ENCODE data around the gene TLX1.
A peak's percentile ranks its signal among the peaks of the same experiment; 100 is the strongest.

The TLX1 gene

GRCh38 chr10:101134299-101135127 is 3.4 kb downstream of the TLX1 start:
- DNase-seq (ENCODE audit: low spot score), result no peak

- no peak for DNase-seq (ENCODE audit: low spot score)
Measured at GRCh38 chr10:101135141-101136006, 4.3 kb downstream of the TLX1 start.

- no peak for DNase-seq (ENCODE audit: low spot score)
Measured at GRCh38 chr10:101136007-101136707, 5.1 kb downstream of the TLX1 start.

DNA sequence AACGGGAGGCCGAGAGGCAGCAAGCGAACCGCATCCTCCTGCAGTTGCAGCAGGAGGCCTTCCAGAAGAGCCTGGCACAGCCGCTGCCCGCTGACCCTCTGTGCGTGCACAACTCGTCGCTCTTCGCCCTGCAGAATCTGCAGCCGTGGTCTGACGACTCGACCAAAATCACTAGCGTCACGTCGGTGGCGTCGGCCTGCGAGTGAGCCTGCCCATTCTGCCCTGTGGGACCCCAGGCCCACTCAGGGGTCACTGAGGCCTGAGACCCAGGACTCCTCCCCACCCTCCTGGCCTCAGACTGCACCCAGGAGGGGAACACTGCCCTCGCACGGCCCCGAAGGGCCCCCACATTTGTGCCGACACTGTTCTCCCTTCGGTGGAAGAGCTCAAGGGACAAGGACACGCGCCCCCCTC is 5.6 kb downstream of the TLX1 start:
- no peak for DNase-seq (ENCODE audit: low spot score)

DNA sequence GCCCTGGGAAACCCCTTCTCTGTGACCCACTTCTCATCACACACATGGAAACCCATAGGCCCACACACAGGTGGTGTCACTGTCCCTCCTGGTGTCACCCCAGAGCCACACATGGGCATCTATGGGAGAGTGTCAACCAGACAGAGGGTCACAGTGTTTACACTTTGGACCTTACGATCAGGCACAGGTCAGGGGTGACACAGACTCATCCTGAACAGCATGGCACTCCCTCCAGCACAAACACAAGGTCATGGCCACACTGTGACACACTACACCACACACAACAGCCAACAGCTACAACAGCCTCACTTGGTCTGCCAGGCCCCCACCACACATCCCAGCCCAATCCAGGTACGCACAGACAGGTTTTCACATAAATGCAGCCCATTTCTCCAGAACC is 6.2 kb downstream of the TLX1 start:
- no peak for DNase-seq (ENCODE audit: low spot score)

DNA sequence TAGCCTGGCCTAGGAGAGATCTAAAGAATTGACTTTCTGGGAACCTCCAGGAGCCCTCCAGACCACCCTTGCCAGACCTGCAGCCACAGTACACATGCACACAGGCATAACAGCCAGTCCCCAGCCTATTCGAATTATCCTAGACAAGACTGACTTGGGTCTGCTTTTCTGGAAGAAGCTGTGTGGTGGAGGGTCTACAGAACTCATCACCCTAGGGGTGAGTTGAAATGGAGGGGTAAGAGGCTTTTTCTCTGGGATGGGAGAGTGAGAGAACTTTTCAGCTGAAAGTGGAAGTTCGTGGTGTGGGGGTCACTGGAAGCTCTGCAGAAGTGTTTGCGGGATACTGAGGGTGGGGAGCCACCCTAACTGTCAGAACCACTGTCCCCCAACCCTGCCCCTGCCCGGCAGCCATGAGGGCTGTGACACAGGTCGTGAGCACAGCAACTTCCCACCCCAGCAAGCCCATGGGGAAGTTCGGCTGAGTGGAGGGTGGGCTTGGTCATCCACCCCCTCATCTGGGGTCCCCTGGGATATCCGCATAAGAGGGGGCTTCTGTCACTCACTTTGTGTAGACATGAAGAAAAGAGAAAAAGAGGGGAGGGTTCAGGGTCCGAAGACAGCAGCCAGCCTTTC is 7.8 kb downstream of the TLX1 start:
- no peak for DNase-seq (ENCODE audit: low spot score)

DNA sequence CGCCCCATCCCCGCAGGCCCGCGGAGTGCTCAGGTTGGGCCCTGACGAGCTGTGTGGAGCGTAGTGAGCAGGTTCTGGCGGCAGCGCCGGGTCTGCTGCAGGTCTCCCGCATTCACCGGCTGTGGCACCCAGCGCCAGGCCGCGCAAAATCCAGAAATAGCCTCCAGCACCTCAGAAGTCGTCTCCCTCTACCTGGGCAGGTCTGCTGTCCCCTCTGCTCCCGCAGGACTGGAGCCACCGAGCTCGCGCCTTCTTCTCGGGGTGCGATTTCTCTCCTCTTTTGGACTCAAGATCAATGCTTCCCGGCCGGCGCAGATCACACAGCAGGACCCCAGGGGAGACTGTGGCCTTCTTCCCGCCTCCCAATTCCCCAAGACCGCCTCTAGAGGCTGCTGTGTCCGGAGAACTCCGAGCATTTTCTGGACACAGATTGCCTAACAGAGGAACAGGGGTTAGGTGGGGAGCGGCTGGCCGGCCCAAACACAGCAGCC is 8.4 kb downstream of the TLX1 start:
- no peak for DNase-seq (ENCODE audit: low spot score)

DNA sequence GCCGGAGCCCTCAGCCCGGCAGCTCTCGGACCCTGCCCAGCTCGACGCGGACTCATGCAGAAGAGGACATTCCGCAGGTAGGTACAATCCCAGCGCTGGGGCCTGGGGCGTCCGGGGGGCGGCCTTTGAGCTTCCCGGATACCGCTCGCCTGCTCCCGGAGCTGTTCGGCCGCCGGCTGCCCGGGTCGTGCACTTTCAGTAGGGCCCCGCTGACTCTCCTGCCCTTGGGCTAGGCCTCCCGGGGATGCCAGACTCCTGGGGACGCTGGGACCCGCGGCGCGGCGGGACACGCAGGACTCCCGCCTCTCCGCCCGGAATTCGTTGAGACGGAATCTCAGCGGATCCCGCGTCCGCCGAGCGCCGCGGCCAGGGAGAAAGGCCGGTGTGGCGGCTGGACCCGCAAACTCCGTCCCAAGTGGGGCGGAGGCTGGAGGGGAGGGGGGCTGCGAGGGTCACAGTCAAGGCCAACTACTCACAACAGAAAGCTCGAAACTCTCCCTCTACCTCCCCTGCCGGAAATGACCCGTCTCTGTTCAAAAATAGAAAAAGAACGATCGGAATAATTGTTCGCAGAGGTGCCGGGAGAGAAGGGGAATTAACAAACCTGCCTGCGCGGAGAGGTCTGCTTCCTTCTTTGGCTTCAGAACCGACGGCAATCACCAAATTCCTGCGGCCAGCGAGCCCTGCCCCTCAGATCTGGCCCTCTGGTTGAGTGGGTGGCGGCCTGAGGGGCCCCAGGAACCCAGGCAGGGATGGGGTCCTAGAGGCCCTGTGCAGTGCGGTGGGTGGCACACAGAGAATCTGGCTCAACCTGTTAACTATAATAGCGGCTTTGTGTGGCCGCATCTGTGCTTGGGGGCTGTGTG is 9.2 kb downstream of the TLX1 start:
- no peak for DNase-seq (ENCODE audit: low spot score)

- no peak for DNase-seq (ENCODE audit: low spot score)
Measured at GRCh38 chr10:101140950-101141615, 10.0 kb downstream of the TLX1 start.

GRCh38 chr10:101141616-101142532 is 10.8 kb downstream of the TLX1 start:
- peak; percentile 62 for DNase-seq (ENCODE audit: low spot score)

GRCh38 chr10:101142533-101143344 is 11.6 kb downstream of the TLX1 start:
- DNase-seq (ENCODE audit: low spot score), result no peak

- no peak for DNase-seq (ENCODE audit: low spot score)
Measured at GRCh38 chr10:101143345-101143630, 12.2 kb downstream of the TLX1 start.

DNA sequence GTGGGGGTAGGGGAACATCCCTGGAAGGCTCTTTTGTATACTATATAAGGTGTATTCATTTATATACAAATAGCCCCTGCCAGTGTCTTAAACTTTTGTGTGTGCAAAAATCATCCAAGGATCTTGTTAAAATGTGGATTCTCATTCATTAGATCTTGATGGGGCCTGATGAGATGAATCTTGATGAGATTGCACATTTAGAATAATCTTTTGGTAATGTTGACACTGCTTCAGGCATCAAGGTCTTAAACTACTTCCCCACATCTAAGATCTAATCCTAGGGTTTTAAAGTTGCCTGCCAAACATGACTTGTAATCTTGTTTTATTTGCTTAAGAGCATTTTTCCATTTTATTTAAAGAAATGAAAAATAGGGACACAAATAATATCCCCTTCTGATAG is 13.0 kb downstream of the TLX1 start:
- no peak for DNase-seq (ENCODE audit: low spot score)

GRCh38 chr10:101145145-101145544 is 14.0 kb downstream of the TLX1 start:
- no peak for DNase-seq (ENCODE audit: low spot score)

DNA sequence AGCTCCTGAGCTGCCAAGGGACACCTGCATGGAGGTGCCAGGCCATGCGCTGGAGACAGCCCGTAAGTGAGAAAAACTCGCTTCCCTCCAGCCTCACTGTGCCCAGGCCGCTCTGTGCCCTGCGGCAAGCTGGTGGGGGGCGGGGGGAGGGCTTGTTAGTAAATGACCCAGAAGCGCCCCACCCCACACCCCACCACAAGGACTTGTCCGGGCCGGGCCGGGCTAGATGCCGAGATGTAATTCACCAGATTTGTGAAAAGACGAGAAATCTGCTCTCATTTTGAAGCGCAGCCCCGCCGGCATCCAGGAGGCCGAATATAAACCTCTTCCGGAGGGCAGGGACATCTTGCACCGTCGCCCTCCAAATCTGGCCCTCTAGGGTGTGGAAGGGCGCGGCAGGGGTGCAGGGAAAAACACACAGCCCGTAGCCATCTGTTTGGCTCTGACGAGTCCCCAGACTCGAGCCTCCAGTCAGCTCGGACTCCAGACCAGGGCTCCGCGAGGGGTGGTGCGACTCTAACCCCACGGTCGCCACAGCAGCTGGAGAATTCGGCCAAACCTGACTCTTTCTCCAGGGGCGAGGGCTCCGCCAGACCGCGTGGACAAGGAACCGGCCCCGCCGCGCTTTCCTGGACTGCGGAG is 14.8 kb downstream of the TLX1 start:
- no peak for DNase-seq (ENCODE audit: low spot score)

DNA sequence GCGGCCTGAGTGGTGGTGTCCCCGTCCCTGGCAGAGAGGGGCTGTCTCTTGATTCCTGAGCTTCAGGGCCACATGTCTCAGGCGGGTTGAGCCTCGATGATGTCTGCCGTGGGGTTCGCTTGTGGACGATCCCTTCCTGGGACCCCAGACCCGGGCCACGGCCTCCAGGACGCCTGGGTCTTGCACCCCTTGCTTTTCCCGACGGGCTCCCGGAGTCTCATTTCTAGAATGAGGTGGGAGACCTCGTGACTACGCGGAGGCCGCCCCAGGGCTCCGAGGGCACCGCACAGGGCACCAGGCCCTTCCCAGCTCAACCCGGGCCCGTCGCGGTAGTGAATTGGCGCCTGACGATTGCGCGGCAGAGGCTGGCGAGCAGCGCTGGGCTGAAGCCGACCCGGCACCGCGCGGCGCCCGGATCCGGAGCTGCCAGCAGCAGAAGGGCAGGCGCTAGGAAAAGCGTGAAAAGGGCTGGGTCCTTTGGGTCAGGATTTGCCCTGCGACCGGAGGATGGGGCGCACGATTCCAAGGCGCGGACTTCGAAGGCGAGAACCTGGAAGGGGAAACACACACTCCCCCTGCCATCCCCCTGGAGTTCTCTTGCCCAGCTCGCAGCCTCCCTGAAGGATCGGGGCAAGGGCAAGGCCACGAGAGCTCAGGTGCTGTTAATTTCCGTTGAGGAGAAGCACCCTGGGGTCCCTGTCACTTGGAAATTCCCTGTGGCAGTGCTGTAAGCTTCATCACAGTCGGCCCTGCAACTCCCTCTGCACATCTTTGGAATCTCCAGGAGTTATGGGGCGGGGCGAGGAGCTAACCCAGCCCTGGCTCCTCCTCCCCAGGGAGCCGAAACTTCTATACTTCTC is 15.5 kb downstream of the TLX1 start:
- no peak for DNase-seq (ENCODE audit: low spot score)

DNA sequence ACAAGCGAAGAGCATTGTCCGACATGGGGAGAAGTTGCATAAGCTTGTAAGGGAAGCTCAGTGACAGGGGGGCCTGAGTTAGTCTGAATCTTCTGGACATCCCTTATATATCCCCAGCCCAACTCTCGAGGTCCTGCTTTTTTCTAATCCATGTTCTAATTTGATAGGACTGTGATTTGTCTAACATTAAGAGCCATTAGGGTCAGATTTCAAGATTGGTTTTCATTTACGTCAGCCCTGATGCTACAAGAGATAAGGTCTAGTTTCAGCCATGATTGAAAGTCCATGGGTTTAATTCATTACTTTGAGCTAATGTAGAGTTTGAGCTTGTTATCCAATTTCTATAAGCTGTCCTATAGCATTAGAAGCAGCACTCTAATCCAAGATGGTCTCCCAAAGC is 20.3 kb downstream of the TLX1 start:
- no peak for DNase-seq (ENCODE audit: low spot score)
